GM19397 (cell line): Measurements from ENCODE around the gene BCKDHA.
A peak's percentile ranks its signal among the peaks of the same experiment; 100 is the strongest.
"Not testable (repeated sequence)": the region's sequence is repeated elsewhere in the genome, so short reads cannot be mapped to it uniquely, and the experiment has no call there.

Experiments
- ATAC-seq: cut with Tn5 transposase; IDR thresholded peaks from one replicate; pipeline ENCODE4 v1.9.1; 2021; ENCODE audit warnings: mild to moderate bottlenecking, moderate library complexity; ENCODE audit not compliant: unreplicated experiment

The BCKDHA gene

GRCh38 chr19:41364524-41365391 lies 32.9 kb upstream of the BCKDHA start:
- ATAC-seq, result no peak

- ATAC-seq, result no peak
These were observed 31.5 kb upstream of the BCKDHA start for GRCh38 chr19:41366089-41366488.

GRCh38 chr19:41367848-41368301 lies 29.7 kb upstream of the BCKDHA start:
- ATAC-seq, result no peak

GRCh38 chr19:41369769-41370168 lies 27.8 kb upstream of the BCKDHA start:
- no peak for ATAC-seq

GRCh38 chr19:41371119-41371518 lies 26.5 kb upstream of the BCKDHA start:
- ATAC-seq, result not testable (repeated sequence)

GRCh38 chr19:41371541-41371940 lies 26.1 kb upstream of the BCKDHA start:
- no peak for ATAC-seq

GRCh38 chr19:41372501-41372900 lies 25.1 kb upstream of the BCKDHA start:
- no peak for ATAC-seq

GRCh38 chr19:41373993-41374392 lies 23.6 kb upstream of the BCKDHA start:
- ATAC-seq, result no peak

DNA sequence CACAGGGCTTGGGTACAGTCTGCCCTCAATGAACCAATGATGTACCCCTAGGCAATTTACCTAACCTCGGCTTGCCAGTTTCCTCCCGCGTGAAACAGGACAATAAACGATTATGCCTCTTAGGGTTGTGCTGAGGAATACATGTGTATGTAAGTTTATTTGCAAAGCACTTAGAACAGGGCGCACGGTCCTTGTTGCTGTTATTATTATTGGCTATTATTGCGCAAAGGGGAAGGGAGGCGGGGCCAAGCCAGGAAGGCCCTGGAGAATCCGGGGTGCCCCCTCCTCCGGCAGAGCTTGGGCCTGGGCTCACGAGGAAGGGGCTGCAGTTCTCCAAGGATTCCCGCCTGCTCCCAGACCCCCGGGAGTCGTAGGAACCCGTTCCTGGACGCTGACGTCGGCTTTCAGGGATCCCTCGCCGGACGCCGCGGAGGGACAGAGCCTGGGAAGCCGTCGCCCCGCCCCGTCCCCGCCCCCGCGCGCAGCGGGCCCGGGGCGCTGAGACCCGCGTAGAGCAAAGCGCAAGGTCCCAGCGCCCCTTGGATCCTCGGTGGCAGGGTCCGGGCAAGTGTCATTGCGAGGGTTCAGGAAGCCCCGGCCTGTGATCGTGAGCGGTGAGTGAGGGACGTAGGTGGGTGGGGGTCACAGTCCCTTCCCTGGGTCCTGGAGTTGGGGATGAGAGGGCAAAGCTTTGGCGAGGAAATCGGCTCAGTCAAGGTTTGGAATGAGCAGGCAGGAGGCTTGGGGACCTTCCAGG lies 21.2 kb upstream of the BCKDHA start, which contains the start of gene TMEM91:
Gene TMEM91, plus strand, starts transcription at position 293 of the 757 bp plus-strand sequence. CDS start 1,777 bp downstream, outside the sequence.
- no peak for ATAC-seq

DNA sequence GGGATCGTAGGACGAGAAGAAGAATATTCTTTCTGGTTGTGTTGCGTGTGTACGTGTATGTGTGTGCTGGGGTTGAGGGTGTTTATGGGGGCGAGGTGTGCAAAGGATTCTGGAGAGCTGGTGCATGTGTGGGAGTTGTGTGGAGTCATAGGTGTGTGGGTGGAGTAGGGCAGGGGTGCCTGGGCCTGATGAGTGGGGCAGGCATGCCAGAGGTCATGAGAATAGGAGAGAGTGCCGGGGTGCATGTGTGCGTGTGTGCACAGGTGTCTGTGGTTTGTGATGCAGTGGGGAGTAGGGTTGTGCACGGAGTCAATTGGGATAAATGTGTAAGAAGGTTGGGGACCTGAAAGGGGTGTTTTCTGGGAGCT lies 20.6 kb upstream of the BCKDHA start:
- no peak for ATAC-seq

GRCh38 chr19:41377977-41378709 lies 19.5 kb upstream of the BCKDHA start:
- ATAC-seq, result peak; percentile 60

DNA sequence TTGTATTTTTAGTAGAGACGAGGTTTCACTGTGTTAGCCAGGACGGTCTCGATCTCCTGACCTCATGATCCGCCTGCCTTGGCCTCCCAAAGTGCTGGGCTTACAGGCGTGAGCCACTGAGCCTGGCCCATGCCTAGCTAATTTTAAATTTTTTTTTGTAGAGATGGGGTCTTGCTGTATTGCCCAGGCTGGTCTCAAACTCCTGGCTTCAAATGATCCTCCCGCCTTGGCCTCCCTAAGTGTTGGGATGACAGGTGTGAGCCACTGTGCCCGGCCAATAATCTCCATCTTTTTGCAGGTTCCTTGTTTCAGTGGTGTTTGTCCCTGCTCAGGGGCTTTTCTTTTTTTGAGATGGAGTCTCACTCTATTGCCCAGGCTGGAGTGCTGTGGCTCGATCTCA lies 16.1 kb upstream of the BCKDHA start:
- not testable (repeated sequence) for ATAC-seq

GRCh38 chr19:41384351-41384750 lies 13.3 kb upstream of the BCKDHA start:
- ATAC-seq, result no peak

DNA sequence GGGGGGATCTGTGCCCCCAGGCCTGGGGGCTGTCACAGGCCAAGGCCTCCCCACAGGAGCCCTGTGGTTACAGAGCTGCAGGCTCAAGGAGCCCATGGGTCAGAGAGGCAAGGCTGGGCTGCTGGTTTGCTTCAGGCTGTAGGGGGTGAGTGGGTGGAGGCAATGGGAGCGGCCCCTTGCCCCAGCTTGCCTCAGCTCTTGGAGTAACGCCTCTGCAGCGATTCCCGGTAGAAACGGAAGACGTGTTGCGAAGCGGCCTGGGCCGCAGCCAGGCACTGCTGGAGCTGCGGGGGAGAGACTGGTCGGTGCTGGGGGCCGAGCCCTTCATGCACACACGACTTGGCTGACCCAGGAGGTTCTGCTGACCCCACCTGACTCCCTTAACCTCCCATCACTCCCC lies 11.2 kb upstream of the BCKDHA start:
- no peak for ATAC-seq

DNA sequence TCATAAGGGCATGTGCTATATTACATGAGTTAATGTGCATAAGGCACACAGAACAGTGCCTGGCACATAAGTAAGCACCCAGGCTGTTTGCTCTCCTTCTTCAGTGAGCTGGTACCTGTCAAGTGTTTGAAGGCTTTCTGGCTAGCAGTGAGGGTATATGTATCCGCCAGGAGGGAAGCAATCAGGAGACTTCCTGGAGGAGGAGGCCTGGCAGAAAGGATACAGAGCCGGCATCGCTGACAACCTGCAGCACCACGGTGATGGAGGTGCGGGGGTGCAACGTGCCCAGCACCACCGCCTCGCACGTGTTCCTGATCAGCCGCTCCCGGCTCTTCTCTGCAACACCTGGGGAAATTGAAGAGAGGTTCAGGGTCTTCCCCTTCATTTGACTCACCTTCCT lies 6.0 kb upstream of the BCKDHA start:
- ATAC-seq, result no peak

GRCh38 chr19:41392775-41393174 lies 4.8 kb upstream of the BCKDHA start:
- ATAC-seq, result no peak

GRCh38 chr19:41395355-41395754 lies 2.3 kb upstream of the BCKDHA start:
- ATAC-seq, result no peak

GRCh38 chr19:41398050-41398418 lies 416 bp downstream of the BCKDHA start:
- no peak for ATAC-seq

DNA sequence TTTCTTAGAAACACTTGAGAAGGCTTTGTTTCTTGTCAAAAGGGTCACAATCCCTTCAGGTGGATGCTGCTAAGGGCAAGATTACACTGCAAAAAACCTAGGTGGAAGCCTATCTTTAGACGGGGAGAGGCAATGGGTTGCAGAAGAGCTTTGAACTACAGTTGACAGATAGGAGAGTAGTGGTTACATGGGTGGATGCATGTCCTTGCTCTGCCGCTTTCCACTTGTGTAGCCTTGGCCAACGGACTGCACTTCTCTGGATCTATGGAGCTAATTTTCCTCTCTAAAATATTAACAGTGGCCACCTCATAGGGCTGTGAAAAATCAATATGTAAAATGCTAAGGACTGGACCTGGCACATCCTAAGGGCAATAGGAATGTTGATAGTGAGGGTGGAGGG lies 980 bp downstream of the BCKDHA start:
- no peak for ATAC-seq

- ATAC-seq, result no peak
These were observed 1.5 kb downstream of the BCKDHA start for GRCh38 chr19:41399091-41399490.

GRCh38 chr19:41399525-41399924 lies 1.9 kb downstream of the BCKDHA start:
- ATAC-seq, result no peak
